Activated CD4-positive, CD25-positive, alpha-beta regulatory T cell treated with anti-CD3 and anti-CD28 coated beads, Interleukin-2, amount 50 U/mL, for 72 hours (primary cell): ENCODE results near the gene GADL1.

Experiments used
- DNase-seq: peaks from one replicate; pipeline ENCODE4 v3.0.0; 2021

GADL1 gene

GRCh38 chr3:30713885-30714503 lies 180.5 kb downstream of the GADL1 start:
- no peak for DNase-seq

- no peak for DNase-seq
Measured at GRCh38 chr3:30712991-30713390, 181.5 kb downstream of the GADL1 start.

GRCh38 chr3:30711867-30712266 lies 182.6 kb downstream of the GADL1 start:
- DNase-seq: no peak

GRCh38 chr3:30711151-30711550 lies 183.3 kb downstream of the GADL1 start:
- no peak for DNase-seq

- DNase-seq: no peak
Measured at GRCh38 chr3:30710017-30710416, 184.4 kb downstream of the GADL1 start.

- no peak for DNase-seq
Measured at GRCh38 chr3:30708472-30708871, 186.0 kb downstream of the GADL1 start.

GRCh38 chr3:30707825-30708224 lies 186.6 kb downstream of the GADL1 start:
- no peak for DNase-seq

- DNase-seq: no peak
Measured at GRCh38 chr3:30704931-30705890, 189.2 kb downstream of the GADL1 start.

- no peak for DNase-seq
Measured at GRCh38 chr3:30702828-30703397, 191.5 kb downstream of the GADL1 start.

GRCh38 chr3:30702038-30702827 lies 192.2 kb downstream of the GADL1 start:
- no peak for DNase-seq

GRCh38 chr3:30700702-30701321 lies 193.6 kb downstream of the GADL1 start:
- no peak for DNase-seq

- DNase-seq: no peak
Measured at GRCh38 chr3:30699927-30700326, 194.5 kb downstream of the GADL1 start.

GRCh38 chr3:30698549-30698948 lies 195.9 kb downstream of the GADL1 start:
- DNase-seq: no peak

- no peak for DNase-seq
Measured at GRCh38 chr3:30696896-30697295, 197.6 kb downstream of the GADL1 start.

GRCh38 chr3:30696403-30696819 lies 198.1 kb downstream of the GADL1 start:
- DNase-seq: no peak

- no peak for DNase-seq
Measured at GRCh38 chr3:30695302-30696061, 199.0 kb downstream of the GADL1 start.

- DNase-seq: no peak
Measured at GRCh38 chr3:30694668-30695067, 199.8 kb downstream of the GADL1 start.

- DNase-seq: no peak
Measured at GRCh38 chr3:30694148-30694547, 200.3 kb downstream of the GADL1 start.

GRCh38 chr3:30693470-30694120 lies 200.9 kb downstream of the GADL1 start:
- DNase-seq: no peak

- no peak for DNase-seq
Measured at GRCh38 chr3:30692498-30693130, 201.8 kb downstream of the GADL1 start.

- DNase-seq: no peak
Measured at GRCh38 chr3:30691944-30692343, 202.5 kb downstream of the GADL1 start.
